Subcutaneous abdominal adipose tissue (tissue), 5 donors: ENCODE measurements around the gene PIK3R2.

Experiments used
- H3K27ac ChIP-seq: one replicate; pipeline ENCODE4 v1.7.0; 2013; ENCODE audit warnings: low read depth, mild to moderate bottlenecking, inconsistent platforms, low read length, moderate library complexity
- H3K27me3 ChIP-seq, 5 donors: one replicate each; pipeline ENCODE4 v1.7.0; 2013; ENCODE audit warnings: low read length in 5 of 5, inconsistent platforms in 1 of 5; ENCODE audit not compliant: control insufficient read depth in 5 of 5, insufficient read depth in 4 of 5
- H3K36me3 ChIP-seq, 5 donors: one replicate each; pipeline ENCODE4 v1.7.0; 2013; ENCODE audit warnings: low read length in 5 of 5; ENCODE audit not compliant: control insufficient read depth in 5 of 5, insufficient read depth in 5 of 5
- H3K4me1 ChIP-seq, 5 donors: one replicate each; pipeline ENCODE4 v1.7.0; 2013; ENCODE audit warnings: low read length in 5 of 5, mild to moderate bottlenecking in 3 of 5, moderate library complexity in 1 of 5; ENCODE audit not compliant: control insufficient read depth in 5 of 5, insufficient read depth in 5 of 5
- H3K4me3 ChIP-seq, 5 donors: one replicate each; pipeline ENCODE4 v1.7.0; 2013; ENCODE audit warnings: low read length in 5 of 5, low read depth in 1 of 5
- H3K9ac ChIP-seq, 5 donors: one replicate each; pipeline ENCODE4 v1.7.0; 2013; ENCODE audit warnings: low read length in 5 of 5, mild to moderate bottlenecking in 4 of 5, moderate library complexity in 3 of 5
- H3K9me3 ChIP-seq, 5 donors: one replicate each; pipeline ENCODE4 v1.7.0; 2013; ENCODE audit warnings: low read length in 5 of 5; ENCODE audit not compliant: control insufficient read depth in 5 of 5
- donor health status: healthy.
- donor health status: healthy.
- donor health status: healthy.
- donor health status: healthy.
- donor health status: healthy.

Gene PIK3R2

GRCh38 chr19:18150776-18151624, 2.0 kb upstream of the PIK3R2 start:
- H3K9me3 ChIP-seq: no peaks in the 10 kb centered on the region
- H3K4me3 ChIP-seq: no peak overlapping the region
- no peaks in the 10 kb centered on the region for H3K27me3 ChIP-seq
- H3K4me1 ChIP-seq: peaks cover 0 to 36% (median 22%) of the 10 kb centered on the region in 5 donors
- peaks cover 0 to 25% (median 16%) of the 10 kb centered on the region in 5 donors for H3K36me3 ChIP-seq
- peak overlapping the region in 3 of 5 donors; percentile 13 to 97 (median 87) for H3K9ac ChIP-seq
- H3K27ac ChIP-seq: no peak overlapping the region

- Histone ChIP-seq H3K9me3 (no peaks in the 10 kb centered on the region), H3K4me3 (peak overlapping the region; percentile 71 to 88 (median 75)), H3K27ac (peak overlapping the region; percentile 93), H3K9ac (peak overlapping the region; percentile 73 to 97 (median 87)), H3K4me1 (peaks cover 6 to 50% (median 34%) of the 10 kb centered on the region in 5 donors), H3K36me3 (peaks cover 0 to 17% (median 10%) of the 10 kb centered on the region in 5 donors), H3K27me3 (no peaks in the 10 kb centered on the region)
These were observed 534 bp upstream of the PIK3R2 start for GRCh38 chr19:18152442-18152816.

- H3K27ac ChIP-seq: peak overlapping the region; percentile 60
- H3K4me3 ChIP-seq: peak overlapping the region; percentile 71 to 88 (median 75)
- H3K27me3 ChIP-seq: no peaks in the 10 kb centered on the region
- H3K36me3 ChIP-seq: peaks cover 0 to 12% (median 8%) of the 10 kb centered on the region in 5 donors
- no peaks in the 10 kb centered on the region for H3K9me3 ChIP-seq
- H3K9ac ChIP-seq: peak overlapping the region; percentile 71 to 97 (median 87)
- H3K4me1 ChIP-seq: peaks cover 6 to 52% (median 35%) of the 10 kb centered on the region in 5 donors
These were observed 682 bp downstream of the PIK3R2 start for GRCh38 chr19:18153556-18154134.

GRCh38 chr19:18155095-18156087, 2.4 kb downstream of the PIK3R2 start:
- Histone ChIP-seq H3K27me3 (no peaks in the 10 kb centered on the region), H3K36me3 (peaks cover 0 to 11% (median 8%) of the 10 kb centered on the region in 5 donors), H3K9ac (no peak overlapping the region), H3K9me3 (no peaks in the 10 kb centered on the region), H3K27ac (no peak overlapping the region), H3K4me1 (peaks cover 6 to 54% (median 36%) of the 10 kb centered on the region in 5 donors), H3K4me3 (no peak overlapping the region)

- H3K9me3 ChIP-seq: no peaks in the 10 kb centered on the region
- H3K9ac ChIP-seq: peak overlapping the region in 2 of 5 donors; percentile 57 to 64
- H3K4me1 ChIP-seq: peaks cover 6 to 61% (median 43%) of the 10 kb centered on the region in 5 donors
- H3K4me3 ChIP-seq: no peak overlapping the region
- peaks cover 0 to 9% (median 7%) of the 10 kb centered on the region in 5 donors for H3K36me3 ChIP-seq
- no peaks in the 10 kb centered on the region for H3K27me3 ChIP-seq
- H3K27ac ChIP-seq: no peak overlapping the region
These were observed 3.3 kb downstream of the PIK3R2 start for GRCh38 chr19:18156268-18156667.

- H3K27me3 ChIP-seq: no peaks in the 10 kb centered on the region
- H3K4me3 ChIP-seq: no peak overlapping the region
- peak overlapping the region; percentile 10 to 64 (median 48) for H3K9ac ChIP-seq
- peaks cover 0 to 10% (median 7%) of the 10 kb centered on the region in 5 donors for H3K36me3 ChIP-seq
- no peaks in the 10 kb centered on the region for H3K9me3 ChIP-seq
- peaks cover 8 to 60% (median 42%) of the 10 kb centered on the region in 5 donors for H3K4me1 ChIP-seq
- H3K27ac ChIP-seq: no peak overlapping the region
These were observed 4.0 kb downstream of the PIK3R2 start for GRCh38 chr19:18156841-18157464.

- H3K4me1 ChIP-seq: peaks cover 8 to 55% (median 42%) of the 10 kb centered on the region in 5 donors
- H3K4me3 ChIP-seq: no peak overlapping the region
- peak overlapping the region in 3 of 5 donors; percentile 10 to 39 (median 37) for H3K9ac ChIP-seq
- peaks cover 0 to 15% (median 7%) of the 10 kb centered on the region in 5 donors for H3K36me3 ChIP-seq
- H3K27me3 ChIP-seq: no peaks in the 10 kb centered on the region
- H3K9me3 ChIP-seq: no peaks in the 10 kb centered on the region
- no peak overlapping the region for H3K27ac ChIP-seq
These were observed 4.6 kb downstream of the PIK3R2 start for GRCh38 chr19:18157465-18158063.

- Histone ChIP-seq H3K9me3 (no peaks in the 10 kb centered on the region), H3K27ac (no peak overlapping the region), H3K4me1 (peaks cover 8 to 47% (median 39%) of the 10 kb centered on the region in 5 donors), H3K27me3 (no peaks in the 10 kb centered on the region), H3K9ac (no peak overlapping the region), H3K4me3 (no peak overlapping the region), H3K36me3 (peaks cover 0 to 22% (median 16%) of the 10 kb centered on the region in 5 donors)
These were observed 5.5 kb downstream of the PIK3R2 start for GRCh38 chr19:18158467-18158866.
